Measurements from ENCODE around the gene SRP54. TPM values are rescaled to one million over a fixed set of nuclear protein-coding genes. Genes with fewer than 3 reads are reported as not detected.

The SRP54 gene
- total RNA-seq, 1 experiment from 2014 or later: 84.5 TPM

- H3K36me3 ChIP-seq (ENCODE audit: control insufficient read depth, insufficient read depth, low read length): no peaks in the 10 kb centered on the region
- Mint-ChIP-seq H3K36me3 (ENCODE audit: insufficient read depth, unreplicated experiment) (peaks cover 6% of the 10 kb centered on the region), H3K27ac (ENCODE audit: unreplicated experiment) (no peak overlapping the region), H3K27me3 (ENCODE audit: insufficient read depth, unreplicated experiment) (no peaks in the 10 kb centered on the region), H3K4me3 (ENCODE audit: unreplicated experiment) (no peak overlapping the region), H3K9me3 (ENCODE audit: unreplicated experiment) (peaks cover 9% of the 10 kb centered on the region), H3K4me1 (ENCODE audit: low read depth, unreplicated experiment) (no peaks in the 10 kb centered on the region)
- ChIA-PET POLR2A (no interaction called here), CTCF (no interaction called here)
- no peaks in the 10 kb centered on the region for H3K4me1 ChIP-seq
- TF ChIP-seq CTCF (IDR thresholded peaks at IDR 0.05; ENCODE audit: insufficient read depth in 1 of 2, low read depth in 1 of 2, low read length in 1 of 2, severe bottlenecking in 1 of 2, unreplicated experiment in 1 of 2): no peak
- BruUV-seq (replicated peaks): no TSS peak
- no peaks in the 10 kb centered on the region for H3K27me3 ChIP-seq (replicated peaks; ENCODE audit: control insufficient read depth, insufficient read depth, low read length)
- no peak for DNase-seq
- H3K4me3 ChIP-seq (ENCODE audit: low read depth, low read length): no peak overlapping the region
- intact Hi-C loops (cut with micrococcal nuclease; ENCODE audit: unreplicated experiment): no loop called here
- no peaks in the 10 kb centered on the region for H3K9me3 ChIP-seq
Measured at GRCh38 chr14:34937442-34937841, 45.4 kb upstream of the SRP54 start.

- intact Hi-C loops (cut with micrococcal nuclease; ENCODE audit: unreplicated experiment): no loop called here
- no peak overlapping the region for H3K4me3 ChIP-seq (ENCODE audit: low read depth, low read length)
- H3K4me1 ChIP-seq: no peaks in the 10 kb centered on the region
- Mint-ChIP-seq H3K4me1 (ENCODE audit: low read depth, unreplicated experiment) (no peaks in the 10 kb centered on the region), H3K27me3 (ENCODE audit: insufficient read depth, unreplicated experiment) (no peaks in the 10 kb centered on the region), H3K4me3 (ENCODE audit: unreplicated experiment) (no peak overlapping the region), H3K27ac (ENCODE audit: unreplicated experiment) (no peak overlapping the region), H3K9me3 (ENCODE audit: unreplicated experiment) (peaks cover 9% of the 10 kb centered on the region), H3K36me3 (ENCODE audit: insufficient read depth, unreplicated experiment) (peaks cover 6% of the 10 kb centered on the region)
- no peaks in the 10 kb centered on the region for H3K9me3 ChIP-seq
- no peak for DNase-seq
- no peaks in the 10 kb centered on the region for H3K27me3 ChIP-seq (replicated peaks; ENCODE audit: control insufficient read depth, insufficient read depth, low read length)
- ChIA-PET CTCF (no interaction called here), POLR2A (no interaction called here)
- no TSS peak for BruUV-seq (replicated peaks)
- no peaks in the 10 kb centered on the region for H3K36me3 ChIP-seq (ENCODE audit: control insufficient read depth, insufficient read depth, low read length)
- no peak for TF ChIP-seq CTCF (IDR thresholded peaks at IDR 0.05; ENCODE audit: insufficient read depth in 1 of 2, low read depth in 1 of 2, low read length in 1 of 2, severe bottlenecking in 1 of 2, unreplicated experiment in 1 of 2)
Measured at GRCh38 chr14:34937876-34938275, 44.9 kb upstream of the SRP54 start.

GRCh38 chr14:34943506-34943905, 39.3 kb upstream of the SRP54 start:
- no peaks in the 10 kb centered on the region for H3K27me3 Mint-ChIP-seq (ENCODE audit: insufficient read depth, unreplicated experiment)
- no peaks in the 10 kb centered on the region for H3K4me1 Mint-ChIP-seq (ENCODE audit: low read depth, unreplicated experiment)
- no TSS peak for BruUV-seq (replicated peaks)
- H3K4me1 ChIP-seq: no peaks in the 10 kb centered on the region
- H3K4me3 ChIP-seq (ENCODE audit: low read depth, low read length): no peak overlapping the region
- H3K9me3 Mint-ChIP-seq (ENCODE audit: unreplicated experiment): peaks cover 22% of the 10 kb centered on the region
- H3K27ac Mint-ChIP-seq (ENCODE audit: unreplicated experiment): no peak overlapping the region
- intact Hi-C loops (cut with micrococcal nuclease; ENCODE audit: unreplicated experiment): no loop called here
- no peak for DNase-seq
- ChIA-PET CTCF (no interaction called here), POLR2A (no interaction called here)
- H3K36me3 ChIP-seq (ENCODE audit: control insufficient read depth, insufficient read depth, low read length): no peaks in the 10 kb centered on the region
- TF ChIP-seq CTCF (IDR thresholded peaks at IDR 0.05; ENCODE audit: insufficient read depth in 1 of 2, low read depth in 1 of 2, low read length in 1 of 2, severe bottlenecking in 1 of 2, unreplicated experiment in 1 of 2): no peak
- H3K9me3 ChIP-seq: peaks cover 7% of the 10 kb centered on the region
- no peaks in the 10 kb centered on the region for H3K27me3 ChIP-seq (replicated peaks; ENCODE audit: control insufficient read depth, insufficient read depth, low read length)
- peaks cover 6% of the 10 kb centered on the region for H3K36me3 Mint-ChIP-seq (ENCODE audit: insufficient read depth, unreplicated experiment)
- H3K4me3 Mint-ChIP-seq (ENCODE audit: unreplicated experiment): no peak overlapping the region

Data from Caco-2 (cell line).